Measurements from ENCODE around the gene SBNO2. TPM values are rescaled to one million over a fixed set of nuclear protein-coding genes. Genes with fewer than 3 reads are reported as not detected.

SBNO2 gene, protein sequence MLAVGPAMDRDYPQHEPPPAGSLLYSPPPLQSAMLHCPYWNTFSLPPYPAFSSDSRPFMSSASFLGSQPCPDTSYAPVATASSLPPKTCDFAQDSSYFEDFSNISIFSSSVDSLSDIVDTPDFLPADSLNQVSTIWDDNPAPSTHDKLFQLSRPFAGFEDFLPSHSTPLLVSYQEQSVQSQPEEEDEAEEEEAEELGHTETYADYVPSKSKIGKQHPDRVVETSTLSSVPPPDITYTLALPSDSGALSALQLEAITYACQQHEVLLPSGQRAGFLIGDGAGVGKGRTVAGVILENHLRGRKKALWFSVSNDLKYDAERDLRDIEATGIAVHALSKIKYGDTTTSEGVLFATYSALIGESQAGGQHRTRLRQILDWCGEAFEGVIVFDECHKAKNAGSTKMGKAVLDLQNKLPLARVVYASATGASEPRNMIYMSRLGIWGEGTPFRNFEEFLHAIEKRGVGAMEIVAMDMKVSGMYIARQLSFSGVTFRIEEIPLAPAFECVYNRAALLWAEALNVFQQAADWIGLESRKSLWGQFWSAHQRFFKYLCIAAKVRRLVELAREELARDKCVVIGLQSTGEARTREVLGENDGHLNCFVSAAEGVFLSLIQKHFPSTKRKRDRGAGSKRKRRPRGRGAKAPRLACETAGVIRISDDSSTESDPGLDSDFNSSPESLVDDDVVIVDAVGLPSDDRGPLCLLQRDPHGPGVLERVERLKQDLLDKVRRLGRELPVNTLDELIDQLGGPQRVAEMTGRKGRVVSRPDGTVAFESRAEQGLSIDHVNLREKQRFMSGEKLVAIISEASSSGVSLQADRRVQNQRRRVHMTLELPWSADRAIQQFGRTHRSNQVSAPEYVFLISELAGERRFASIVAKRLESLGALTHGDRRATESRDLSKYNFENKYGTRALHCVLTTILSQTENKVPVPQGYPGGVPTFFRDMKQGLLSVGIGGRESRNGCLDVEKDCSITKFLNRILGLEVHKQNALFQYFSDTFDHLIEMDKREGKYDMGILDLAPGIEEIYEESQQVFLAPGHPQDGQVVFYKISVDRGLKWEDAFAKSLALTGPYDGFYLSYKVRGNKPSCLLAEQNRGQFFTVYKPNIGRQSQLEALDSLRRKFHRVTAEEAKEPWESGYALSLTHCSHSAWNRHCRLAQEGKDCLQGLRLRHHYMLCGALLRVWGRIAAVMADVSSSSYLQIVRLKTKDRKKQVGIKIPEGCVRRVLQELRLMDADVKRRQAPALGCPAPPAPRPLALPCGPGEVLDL (N-terminal part only)
- 100 to 1,000 TPM in 3 of 5 donors, 10 to 100 TPM in 2; 90.2 to 115 (median 106) TPM for total RNA-seq
- total RNA-seq (2013) = 31.2 TPM
- 113 to 537 (median 223) reads per million in 29 experiments for total RNA-seq

DNA sequence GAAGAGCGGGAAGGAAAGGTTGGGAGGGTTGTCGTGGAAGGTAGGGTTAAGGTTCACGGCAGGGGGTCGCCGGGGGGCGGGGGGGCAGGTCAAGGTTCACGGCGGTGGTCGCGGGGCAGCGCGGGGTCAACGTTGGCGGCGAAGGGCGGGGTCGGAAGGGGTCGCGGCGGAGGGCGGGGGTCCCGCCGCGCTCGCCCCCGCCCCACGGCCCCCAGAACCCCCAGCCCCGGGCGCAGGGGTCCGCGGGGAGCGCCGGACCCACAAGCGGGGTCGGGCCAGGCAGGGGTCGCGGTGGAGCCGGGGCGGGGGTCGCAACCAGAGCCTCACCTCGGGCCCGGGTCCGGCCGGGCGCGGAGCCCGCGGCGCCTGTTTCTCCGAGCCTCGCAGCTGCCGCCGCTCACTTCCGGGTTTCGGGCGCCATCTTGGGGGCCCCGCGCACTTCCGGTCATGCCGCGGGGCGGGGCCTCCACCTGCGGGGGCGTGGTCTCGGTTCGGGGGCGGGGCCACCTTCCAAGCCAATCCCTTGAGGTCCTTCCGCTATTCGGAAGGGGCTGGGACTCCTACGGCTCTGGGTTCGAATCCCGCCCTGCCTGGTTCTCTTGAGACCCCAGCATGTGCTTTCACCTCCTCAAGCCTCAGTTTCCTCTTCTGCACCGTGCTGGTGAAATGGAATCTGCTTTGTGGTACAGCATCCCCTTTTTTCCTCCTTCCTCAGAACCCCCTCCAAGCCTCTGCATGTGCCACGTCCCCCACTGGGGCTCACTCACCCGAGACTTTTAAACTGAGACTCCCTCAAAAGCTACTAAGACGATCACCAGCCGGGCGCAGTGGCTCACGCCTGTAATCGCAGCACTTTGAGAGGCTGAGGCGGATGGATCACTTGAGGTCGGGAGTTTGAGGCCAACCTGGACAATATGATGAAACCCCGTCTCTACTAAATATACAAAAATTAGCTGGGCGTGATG is at the start of gene SBNO2:
SBNO2 (minus strand) TSS at position 424 of the 965 bp plus-strand sequence. CDS start 19,992 bp downstream, outside the sequence.
- Mint-ChIP-seq H3K27ac (peak within 1 kb of the TSS; percentile 88 to 90), H3K36me3 (peaks cover 12% of the 10 kb centered on the region), H3K27me3 (no peaks in the 10 kb centered on the region), H3K9me3 (no peaks in the 10 kb centered on the region), H3K4me1 (peaks cover 21 to 33% (median 31%) of the 10 kb centered on the region in 3 donors), H3K4me3 (peak within 1 kb of the TSS; percentile 83 to 86 (median 83))
- Histone ChIP-seq H3K27ac (ENCODE audit: low read length) (peak within 1 kb of the TSS; percentile 76), H3K9me3 (no peaks in the 10 kb centered on the region), H3K27me3 (replicated peaks in 1 of 2; ENCODE audit: control insufficient read depth in 2 of 2, extremely low read depth in 1 of 2, insufficient read depth in 2 of 2, low read length in 1 of 2) (peaks cover 0 to 4% of the 10 kb centered on the region in 2 experiments), H3K4me1 (ENCODE audit: control insufficient read depth in 1 of 2, extremely low read depth in 1 of 2, insufficient read depth in 2 of 2, low read length in 2 of 2) (peaks cover 2 to 40% of the 10 kb centered on the region in 2 experiments), H3K4me3 (ENCODE audit: control insufficient read depth in 1 of 2, extremely low read depth in 1 of 2, low read length in 1 of 2) (peak within 1 kb of the TSS; percentile 63 to 83), H3K36me3 (ENCODE audit: control insufficient read depth in 2 of 2, extremely low read depth in 1 of 2, insufficient read depth in 1 of 2, low read length in 1 of 2) (no peaks in the 10 kb centered on the region)
- ATAC-seq (replicated peaks in 1 of 4) (peak; percentile 83 to 90 (median 87)), DNase-seq (peak; percentile 67 to 93 (median 80))
- 6% methylated on average over 70 of the region's 84 CpGs for WGBS (ENCODE audit: insufficient coverage)
- ChIA-PET POLR2A (no interaction called here), CTCF (no interaction called here)

DNA sequence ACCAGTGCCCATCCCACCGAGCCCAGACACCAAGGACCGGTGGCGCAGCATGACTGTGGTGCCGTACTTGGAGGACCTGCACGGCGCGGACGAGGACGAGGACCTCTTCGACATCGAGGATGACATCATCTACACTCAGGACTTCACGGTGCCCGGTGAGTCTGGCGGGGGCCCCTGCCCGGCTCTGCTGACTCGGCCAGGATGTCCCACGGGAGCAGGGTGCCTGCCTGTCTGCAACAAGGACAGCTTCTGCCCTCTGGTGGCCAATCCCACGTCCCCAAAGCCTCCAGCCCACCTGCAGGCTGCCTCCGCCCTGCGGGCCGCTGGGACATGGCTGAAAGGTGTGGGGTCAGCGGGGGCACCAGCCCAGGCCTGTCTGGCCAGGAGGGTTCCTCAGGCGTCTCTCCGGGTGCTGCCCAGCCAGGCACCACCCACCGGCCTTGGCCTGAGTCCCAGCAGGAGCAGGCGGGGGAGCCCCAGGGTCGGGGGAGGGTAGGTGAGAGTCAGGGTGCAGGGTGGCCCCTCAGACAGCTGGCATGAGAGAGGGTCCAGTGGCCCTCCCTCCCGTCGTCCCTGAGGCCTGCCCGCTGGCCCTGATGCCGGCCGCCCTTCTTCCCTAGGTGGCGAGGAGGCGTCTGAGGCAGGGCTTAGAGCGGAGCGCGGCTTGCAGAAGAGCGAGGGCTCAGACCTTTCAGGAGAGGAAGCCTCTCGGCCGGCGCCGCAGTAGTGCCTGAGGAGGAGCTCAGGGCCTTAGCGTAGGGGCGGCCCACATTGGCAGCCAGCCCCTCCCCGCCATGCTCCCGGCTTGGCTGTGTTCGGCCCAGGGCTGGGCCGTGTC is 49.2 kb upstream of the SBNO2 start:
- no peaks in the 10 kb centered on the region for H3K4me1 ChIP-seq (ENCODE audit: control insufficient read depth in 1 of 2, extremely low read depth in 1 of 2, insufficient read depth in 2 of 2, low read length in 2 of 2)
- Mint-ChIP-seq H3K36me3 (no peaks in the 10 kb centered on the region), H3K9me3 (no peaks in the 10 kb centered on the region), H3K4me1 (peaks cover 0 to under 1% (median 0%) of the 10 kb centered on the region in 3 donors), H3K27ac (no peak overlapping the region), H3K4me3 (no peak overlapping the region), H3K27me3 (no peaks in the 10 kb centered on the region)
- no peaks in the 10 kb centered on the region for H3K27me3 ChIP-seq (replicated peaks in 1 of 2; ENCODE audit: control insufficient read depth in 2 of 2, extremely low read depth in 1 of 2, insufficient read depth in 2 of 2, low read length in 1 of 2)
- H3K4me3 ChIP-seq (ENCODE audit: control insufficient read depth in 1 of 2, extremely low read depth in 1 of 2, low read length in 1 of 2) = no peak overlapping the region
- ATAC-seq (replicated peaks in 1 of 4) = peak in 2 of 4 experiments; percentile 33 to 60
- 88% methylated on average over 42 of the region's 48 CpGs for WGBS (ENCODE audit: insufficient coverage)
- peaks cover 34 to 54% of the 10 kb centered on the region in 2 donors for H3K36me3 ChIP-seq (ENCODE audit: control insufficient read depth in 2 of 2, extremely low read depth in 1 of 2, insufficient read depth in 1 of 2, low read length in 1 of 2)
- H3K9me3 ChIP-seq = no peaks in the 10 kb centered on the region
- ChIA-PET CTCF (interaction anchor here in 1 of 2 donors (1.1 kb wide), 1 partner anchor 95 kb away, joined by 4 read pairs; no protein-coding TSS in a partner anchor), POLR2A (no interaction called here)
- peak in 3 of 35 experiments; percentile 28 to 48 (median 31) for DNase-seq
- H3K27ac ChIP-seq (ENCODE audit: low read length) = no peak overlapping the region

DNA sequence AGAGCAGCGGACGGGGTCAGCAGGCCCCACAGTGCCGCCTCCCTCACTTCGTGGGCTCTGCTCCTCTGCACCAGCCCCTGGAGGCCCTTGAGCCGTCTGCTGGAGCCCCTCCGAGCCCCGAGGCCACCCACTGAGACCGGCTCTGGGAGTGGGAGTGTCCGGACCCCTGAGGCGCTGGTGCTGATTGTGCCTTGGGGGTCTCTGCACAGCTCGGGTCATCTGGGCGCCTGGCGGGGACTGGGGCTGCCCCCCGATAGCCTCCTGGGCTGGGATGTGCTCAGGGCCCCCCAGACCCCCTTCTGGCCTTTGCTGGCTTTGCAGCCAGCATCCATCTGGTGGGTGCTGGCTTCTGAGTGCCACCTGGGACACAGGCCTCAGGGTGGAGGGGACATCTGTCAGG is 48.3 kb upstream of the SBNO2 start:
- Histone ChIP-seq H3K36me3 (ENCODE audit: control insufficient read depth in 2 of 2, extremely low read depth in 1 of 2, insufficient read depth in 1 of 2, low read length in 1 of 2) (peaks cover 34 to 56% of the 10 kb centered on the region in 2 donors), H3K4me1 (ENCODE audit: control insufficient read depth in 1 of 2, extremely low read depth in 1 of 2, insufficient read depth in 2 of 2, low read length in 2 of 2) (no peaks in the 10 kb centered on the region), H3K27ac (ENCODE audit: low read length) (no peak overlapping the region), H3K9me3 (no peaks in the 10 kb centered on the region), H3K27me3 (replicated peaks in 1 of 2; ENCODE audit: control insufficient read depth in 2 of 2, extremely low read depth in 1 of 2, insufficient read depth in 2 of 2, low read length in 1 of 2) (no peaks in the 10 kb centered on the region), H3K4me3 (ENCODE audit: control insufficient read depth in 1 of 2, extremely low read depth in 1 of 2, low read length in 1 of 2) (no peak overlapping the region)
- WGBS (ENCODE audit: insufficient coverage) = 98% methylated on average over 13 of the region's 14 CpGs
- POLR2A ChIA-PET = no interaction called here
- Mint-ChIP-seq H3K4me1 (peaks cover 0 to 3% (median 2%) of the 10 kb centered on the region in 3 donors), H3K4me3 (no peak overlapping the region), H3K27ac (no peak overlapping the region), H3K36me3 (no peaks in the 10 kb centered on the region), H3K27me3 (no peaks in the 10 kb centered on the region), H3K9me3 (no peaks in the 10 kb centered on the region)
- ATAC-seq (replicated peaks in 1 of 4) (no peak), DNase-seq (no peak)
- CTCF ChIA-PET = interaction anchor here in 1 of 2 donors (1.1 kb wide), 1 partner anchor 94 kb away, joined by 4 read pairs; no protein-coding TSS in a partner anchor

DNA sequence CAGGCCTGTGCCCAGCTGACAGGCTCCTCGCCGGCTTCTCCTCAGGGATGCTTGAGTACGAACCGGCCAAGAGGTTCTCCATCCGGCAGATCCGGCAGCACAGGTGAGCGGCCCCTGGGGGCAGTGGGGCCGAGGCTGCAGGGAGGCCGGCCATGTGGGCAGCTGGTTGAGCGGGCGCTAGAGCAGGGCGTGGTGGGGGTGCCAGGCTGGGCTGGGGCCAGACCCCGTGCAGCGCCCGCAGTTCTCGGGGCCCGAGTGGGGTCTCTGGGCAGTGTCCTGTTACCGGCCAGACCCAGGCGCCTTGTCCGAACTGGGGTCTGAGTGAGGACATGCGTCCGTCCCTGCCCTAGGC is 47.8 kb upstream of the SBNO2 start:
- DNase-seq = no peak
- Mint-ChIP-seq H3K36me3 (no peaks in the 10 kb centered on the region), H3K4me3 (no peak overlapping the region), H3K27me3 (no peaks in the 10 kb centered on the region), H3K4me1 (peaks cover 0 to 4% (median 4%) of the 10 kb centered on the region in 3 donors), H3K9me3 (no peaks in the 10 kb centered on the region), H3K27ac (no peak overlapping the region)
- no peaks in the 10 kb centered on the region for H3K27me3 ChIP-seq (replicated peaks in 1 of 2; ENCODE audit: control insufficient read depth in 2 of 2, extremely low read depth in 1 of 2, insufficient read depth in 2 of 2, low read length in 1 of 2)
- CTCF ChIA-PET = no interaction called here
- no peak overlapping the region for H3K27ac ChIP-seq (ENCODE audit: low read length)
- POLR2A ChIA-PET = no interaction called here
- H3K4me3 ChIP-seq (ENCODE audit: control insufficient read depth in 1 of 2, extremely low read depth in 1 of 2, low read length in 1 of 2) = no peak overlapping the region
- H3K4me1 ChIP-seq (ENCODE audit: control insufficient read depth in 1 of 2, extremely low read depth in 1 of 2, insufficient read depth in 2 of 2, low read length in 2 of 2) = no peaks in the 10 kb centered on the region
- 98% methylated on average over 22 of the region's 22 CpGs for WGBS (ENCODE audit: insufficient coverage)
- H3K9me3 ChIP-seq = no peaks in the 10 kb centered on the region
- no peak for ATAC-seq (replicated peaks in 1 of 4)
- peaks cover 34 to 55% of the 10 kb centered on the region in 2 donors for H3K36me3 ChIP-seq (ENCODE audit: control insufficient read depth in 2 of 2, extremely low read depth in 1 of 2, insufficient read depth in 1 of 2, low read length in 1 of 2)
